LNCAP (cell line): ENCODE measurements around the gene FMNL2.

Experiments used
- CTCF ChIP-seq: fragments of 450-650 bp; IDR thresholded peaks from 2 replicates; pipeline ENCODE4 v1.5.1; 2017; ENCODE audit warnings: mild to moderate bottlenecking

The FMNL2 gene

GRCh38 chr2:152419944-152420343, 85.0 kb downstream of the FMNL2 start:
- TF ChIP-seq CTCF = no peak

- TF ChIP-seq CTCF = no peak
These were observed 85.4 kb downstream of the FMNL2 start for GRCh38 chr2:152420363-152420762.

GRCh38 chr2:152420936-152421335, 86.0 kb downstream of the FMNL2 start:
- no peak for TF ChIP-seq CTCF

- no peak for TF ChIP-seq CTCF
These were observed 86.8 kb downstream of the FMNL2 start for GRCh38 chr2:152421521-152422370.

- no peak for TF ChIP-seq CTCF
These were observed 88.7 kb downstream of the FMNL2 start for GRCh38 chr2:152423684-152424083.

GRCh38 chr2:152425765-152426727, 91.1 kb downstream of the FMNL2 start:
- TF ChIP-seq CTCF = no peak

GRCh38 chr2:152426801-152427200, 91.8 kb downstream of the FMNL2 start:
- TF ChIP-seq CTCF = no peak
